ENCODE measurements around the gene PPIF.
A peak's percentile ranks its signal among the peaks of the same experiment; 100 is the strongest.

PPIF gene

GRCh38 chr10:79352035-79352877, 5.0 kb downstream of the PPIF start:
- DNase-seq, result no peak
- ChIA-PET CTCF (no interaction called here), POLR2A (no interaction called here)
- H3K4me3 ChIP-seq (ENCODE audit: control insufficient read depth in 1 of 7, extremely low read depth in 1 of 7, insufficient read depth in 4 of 7, low read depth in 2 of 7, low read length in 6 of 7), result no peak overlapping the region
- WGBS (ENCODE audit: insufficient coverage), result 98% methylated on average over 9 of the region's 11 CpGs
- H3K36me3 ChIP-seq (ENCODE audit: control insufficient read depth in 4 of 4, insufficient read depth in 4 of 4, low read length in 3 of 4), result peaks cover 14 to 80% (median 60%) of the 10 kb centered on the region in 4 experiments
- H3K27ac ChIP-seq (ENCODE audit: insufficient read depth in 1 of 2, low read depth in 1 of 2, low read length in 2 of 2, poor library complexity in 1 of 2, severe bottlenecking in 2 of 2), result no peak overlapping the region
- H3K4me1 ChIP-seq (ENCODE audit: control extremely low read depth in 1 of 4, control insufficient read depth in 4 of 4, insufficient read depth in 4 of 4, low read length in 3 of 4), result peaks cover 13 to 87% (median 30%) of the 10 kb centered on the region in 4 experiments
- H3K27me3 ChIP-seq (replicated peaks in 2 of 5; ENCODE audit: control insufficient read depth in 4 of 5, insufficient read depth in 5 of 5, low read length in 4 of 5), result no peaks in the 10 kb centered on the region
- H3K9me3 ChIP-seq (ENCODE audit: control extremely low read depth in 1 of 5, control insufficient read depth in 4 of 5, insufficient read depth in 2 of 5, low read depth in 1 of 5, low read length in 4 of 5), result no peaks in the 10 kb centered on the region

GRCh38 chr10:79353000-79353406, 5.7 kb downstream of the PPIF start:
- Histone ChIP-seq H3K4me1 (ENCODE audit: control extremely low read depth in 1 of 4, control insufficient read depth in 4 of 4, insufficient read depth in 4 of 4, low read length in 3 of 4) (peaks cover 13 to 87% (median 23%) of the 10 kb centered on the region in 4 experiments), H3K4me3 (ENCODE audit: control insufficient read depth in 1 of 7, extremely low read depth in 1 of 7, insufficient read depth in 4 of 7, low read depth in 2 of 7, low read length in 6 of 7) (no peak overlapping the region), H3K36me3 (ENCODE audit: control insufficient read depth in 4 of 4, insufficient read depth in 4 of 4, low read length in 3 of 4) (peaks cover 14 to 83% (median 60%) of the 10 kb centered on the region in 4 experiments), H3K27me3 (replicated peaks in 2 of 5; ENCODE audit: control insufficient read depth in 4 of 5, insufficient read depth in 5 of 5, low read length in 4 of 5) (no peaks in the 10 kb centered on the region), H3K9me3 (ENCODE audit: control extremely low read depth in 1 of 5, control insufficient read depth in 4 of 5, insufficient read depth in 2 of 5, low read depth in 1 of 5, low read length in 4 of 5) (no peaks in the 10 kb centered on the region), H3K27ac (ENCODE audit: insufficient read depth in 1 of 2, low read depth in 1 of 2, low read length in 2 of 2, poor library complexity in 1 of 2, severe bottlenecking in 2 of 2) (no peak overlapping the region)
- CTCF ChIA-PET, result interaction anchor here (1.5 kb wide), 1 partner anchor 18 kb away, joined by 4 read pairs; no protein-coding TSS in a partner anchor
- POLR2A ChIA-PET, result no interaction called here
- 94% methylated on average over 7 of the region's 8 CpGs for WGBS (ENCODE audit: insufficient coverage)
- DNase-seq, result no peak

- WGBS (ENCODE audit: insufficient coverage), result 99% methylated on average over 11 of the region's 11 CpGs
- peaks cover 10 to 80% (median 16%) of the 10 kb centered on the region in 4 experiments for H3K4me1 ChIP-seq (ENCODE audit: control extremely low read depth in 1 of 4, control insufficient read depth in 4 of 4, insufficient read depth in 4 of 4, low read length in 3 of 4)
- no peaks in the 10 kb centered on the region for H3K9me3 ChIP-seq (ENCODE audit: control extremely low read depth in 1 of 5, control insufficient read depth in 4 of 5, insufficient read depth in 2 of 5, low read depth in 1 of 5, low read length in 4 of 5)
- H3K36me3 ChIP-seq (ENCODE audit: control insufficient read depth in 4 of 4, insufficient read depth in 4 of 4, low read length in 3 of 4), result peaks cover 13 to 77% (median 60%) of the 10 kb centered on the region in 4 experiments
- H3K27ac ChIP-seq (ENCODE audit: insufficient read depth in 1 of 2, low read depth in 1 of 2, low read length in 2 of 2, poor library complexity in 1 of 2, severe bottlenecking in 2 of 2), result no peak overlapping the region
- ChIA-PET POLR2A (no interaction called here), CTCF (interaction anchor here (1.5 to 1.6 kb wide), 2 partner anchors 12 to 19 kb away, joined by 4 read pairs; no protein-coding TSS in a partner anchor)
- DNase-seq, result no peak
- H3K4me3 ChIP-seq (ENCODE audit: control insufficient read depth in 1 of 7, extremely low read depth in 1 of 7, insufficient read depth in 4 of 7, low read depth in 2 of 7, low read length in 6 of 7), result no peak overlapping the region
- H3K27me3 ChIP-seq (replicated peaks in 2 of 5; ENCODE audit: control insufficient read depth in 4 of 5, insufficient read depth in 5 of 5, low read length in 4 of 5), result no peaks in the 10 kb centered on the region
These were observed 6.5 kb downstream of the PPIF start for GRCh38 chr10:79353726-79354125.

- no peak overlapping the region for H3K27ac ChIP-seq (ENCODE audit: insufficient read depth in 1 of 2, low read depth in 1 of 2, low read length in 2 of 2, poor library complexity in 1 of 2, severe bottlenecking in 2 of 2)
- H3K4me1 ChIP-seq (ENCODE audit: control extremely low read depth in 1 of 4, control insufficient read depth in 4 of 4, insufficient read depth in 4 of 4, low read length in 3 of 4), result peaks cover 9 to 76% (median 13%) of the 10 kb centered on the region in 4 experiments
- ChIA-PET POLR2A (no interaction called here), CTCF (interaction anchor here (0.7 to 1.6 kb wide), 4 partner anchors 11 to 20 kb away, joined by 3 to 4 read pairs (median 4); no protein-coding TSS in a partner anchor)
- no peaks in the 10 kb centered on the region for H3K27me3 ChIP-seq (replicated peaks in 2 of 5; ENCODE audit: control insufficient read depth in 4 of 5, insufficient read depth in 5 of 5, low read length in 4 of 5)
- H3K36me3 ChIP-seq (ENCODE audit: control insufficient read depth in 4 of 4, insufficient read depth in 4 of 4, low read length in 3 of 4), result peaks cover 12 to 73% (median 57%) of the 10 kb centered on the region in 4 experiments
- no peak overlapping the region for H3K4me3 ChIP-seq (ENCODE audit: control insufficient read depth in 1 of 7, extremely low read depth in 1 of 7, insufficient read depth in 4 of 7, low read depth in 2 of 7, low read length in 6 of 7)
- 85% methylated on average over 2 of the region's 3 CpGs for WGBS (ENCODE audit: insufficient coverage)
- no peaks in the 10 kb centered on the region for H3K9me3 ChIP-seq (ENCODE audit: control extremely low read depth in 1 of 5, control insufficient read depth in 4 of 5, insufficient read depth in 2 of 5, low read depth in 1 of 5, low read length in 4 of 5)
- peak in 2 of 3 donors; percentile 23 to 54 for DNase-seq
These were observed 6.9 kb downstream of the PPIF start for GRCh38 chr10:79354141-79354540.

- peaks cover 9 to 71% (median 12%) of the 10 kb centered on the region in 4 experiments for H3K4me1 ChIP-seq (ENCODE audit: control extremely low read depth in 1 of 4, control insufficient read depth in 4 of 4, insufficient read depth in 4 of 4, low read length in 3 of 4)
- CTCF ChIA-PET, result interaction anchor here (0.7 to 1.6 kb wide), 4 partner anchors 11 to 20 kb away, joined by 3 to 4 read pairs (median 4); no protein-coding TSS in a partner anchor
- H3K27ac ChIP-seq (ENCODE audit: insufficient read depth in 1 of 2, low read depth in 1 of 2, low read length in 2 of 2, poor library complexity in 1 of 2, severe bottlenecking in 2 of 2), result no peak overlapping the region
- POLR2A ChIA-PET, result no interaction called here
- 100% methylated on average over 4 of the region's 6 CpGs for WGBS (ENCODE audit: insufficient coverage)
- no peaks in the 10 kb centered on the region for H3K27me3 ChIP-seq (replicated peaks in 2 of 5; ENCODE audit: control insufficient read depth in 4 of 5, insufficient read depth in 5 of 5, low read length in 4 of 5)
- H3K4me3 ChIP-seq (ENCODE audit: control insufficient read depth in 1 of 7, extremely low read depth in 1 of 7, insufficient read depth in 4 of 7, low read depth in 2 of 7, low read length in 6 of 7), result no peak overlapping the region
- peaks cover 8 to 68% (median 52%) of the 10 kb centered on the region in 4 experiments for H3K36me3 ChIP-seq (ENCODE audit: control insufficient read depth in 4 of 4, insufficient read depth in 4 of 4, low read length in 3 of 4)
- H3K9me3 ChIP-seq (ENCODE audit: control extremely low read depth in 1 of 5, control insufficient read depth in 4 of 5, insufficient read depth in 2 of 5, low read depth in 1 of 5, low read length in 4 of 5), result no peaks in the 10 kb centered on the region
- no peak for DNase-seq
These were observed 7.3 kb downstream of the PPIF start for GRCh38 chr10:79354615-79355014.

GRCh38 chr10:79355420-79356017, 8.2 kb downstream of the PPIF start:
- peaks cover 5 to 59% (median 43%) of the 10 kb centered on the region in 4 experiments for H3K36me3 ChIP-seq (ENCODE audit: control insufficient read depth in 4 of 4, insufficient read depth in 4 of 4, low read length in 3 of 4)
- 95% methylated on average over 6 of the region's 6 CpGs for WGBS (ENCODE audit: insufficient coverage)
- CTCF ChIA-PET, result interaction anchor here (1.2 to 1.6 kb wide), 2 partner anchors 11 to 18 kb away, joined by 4 to 8 read pairs; no protein-coding TSS in a partner anchor
- no peak for DNase-seq
- no peak overlapping the region for H3K27ac ChIP-seq (ENCODE audit: insufficient read depth in 1 of 2, low read depth in 1 of 2, low read length in 2 of 2, poor library complexity in 1 of 2, severe bottlenecking in 2 of 2)
- peak overlapping the region in 1 of 7 experiments; percentile 2 for H3K4me3 ChIP-seq (ENCODE audit: control insufficient read depth in 1 of 7, extremely low read depth in 1 of 7, insufficient read depth in 4 of 7, low read depth in 2 of 7, low read length in 6 of 7)
- POLR2A ChIA-PET, result interaction anchor here (0.6 kb wide), 1 partner anchor 1310 kb away, joined by 4 read pairs; no protein-coding TSS in a partner anchor
- no peaks in the 10 kb centered on the region for H3K27me3 ChIP-seq (replicated peaks in 2 of 5; ENCODE audit: control insufficient read depth in 4 of 5, insufficient read depth in 5 of 5, low read length in 4 of 5)
- peaks cover 9 to 62% (median 12%) of the 10 kb centered on the region in 4 experiments for H3K4me1 ChIP-seq (ENCODE audit: control extremely low read depth in 1 of 4, control insufficient read depth in 4 of 4, insufficient read depth in 4 of 4, low read length in 3 of 4)
- H3K9me3 ChIP-seq (ENCODE audit: control extremely low read depth in 1 of 5, control insufficient read depth in 4 of 5, insufficient read depth in 2 of 5, low read depth in 1 of 5, low read length in 4 of 5), result no peaks in the 10 kb centered on the region
